ENCODE data around the gene MAPKAPK3.

GRCh38 chr3:50594253-50594785 is 22.6 kb upstream of the MAPKAPK3 start:
- TF ChIP-seq POLR2A (IDR thresholded peaks at IDR 0.05; ENCODE audit: low read depth, low read length), result no peak
- no peak for TF ChIP-seq POLR2AphosphoS5 (IDR thresholded peaks at IDR 0.05; ENCODE audit: low read depth, low read length)
- TF ChIP-seq TAF1 (IDR thresholded peaks at IDR 0.05; ENCODE audit: low read depth, low read length), result no peak

Data from GM12891 (cell line).